CD14-positive monocyte (primary cell): ENCODE data around the gene PVR. TPM values are rescaled to one million over a fixed set of nuclear protein-coding genes. Genes with fewer than 3 reads are reported as not detected.
A peak's percentile ranks its signal among the peaks of the same experiment; 100 is the strongest.

Experiments
- DNase-seq, 3 donors: peaks; one replicate each; pipeline ENCODE4 v3.0.0-alpha.2; 2011 to 2022
- H2AFZ ChIP-seq: 2 replicates; pipeline ENCODE4 v1.6.0; 2012; ENCODE audit warnings: mild to moderate bottlenecking, low read depth, low read length, inconsistent platforms; ENCODE audit not compliant: insufficient read depth, poor library complexity, severe bottlenecking
- H3K27ac ChIP-seq, 2 donors: 1 replicate in 1 of 2; 2 replicates in 1 of 2; pipeline ENCODE4 v1.5.1; 2012 to 2013; ENCODE audit warnings: low read length in 2 of 2, control low read depth in 1 of 2, inconsistent platforms in 1 of 2, low read depth in 1 of 2, mild to moderate bottlenecking in 1 of 2
- H3K27me3 ChIP-seq, 2 donors: one replicate each; pipeline versions ENCODE4 v1.6.0 to v1.6.1; 2011 to 2013; ENCODE audit warnings: low read length in 2 of 2; ENCODE audit not compliant: control insufficient read depth in 2 of 2, insufficient read depth in 2 of 2
- H3K36me3 ChIP-seq, 2 donors: replicated peaks in 1 of 2; 1 replicate in 1 of 2; 2 replicates in 1 of 2; pipeline versions ENCODE4 v1.5.1 to v1.6.1; 2012 to 2013; ENCODE audit warnings: low read length in 2 of 2, control low read depth in 1 of 2, inconsistent platforms in 1 of 2, mild to moderate bottlenecking in 1 of 2; ENCODE audit not compliant: insufficient read depth in 2 of 2, control insufficient read depth in 1 of 2
- H3K4me1 ChIP-seq, 2 donors: 1 replicate in 1 of 2; 2 replicates in 1 of 2; pipeline versions ENCODE4 v1.5.1 to v1.6.1; 2012 to 2013; ENCODE audit warnings: low read length in 2 of 2, control low read depth in 1 of 2, inconsistent platforms in 1 of 2, mild to moderate bottlenecking in 1 of 2, moderate library complexity in 1 of 2; ENCODE audit not compliant: insufficient read depth in 2 of 2, control insufficient read depth in 1 of 2
- H3K4me2 ChIP-seq: replicated peaks from 2 replicates; pipeline ENCODE3; 2012; ENCODE audit warnings: low read length, moderate library complexity, mild to moderate bottlenecking; ENCODE audit not compliant: poor library complexity, severe bottlenecking; ENCODE audit errors: extremely low read depth
- H3K4me3 ChIP-seq, 3 experiments: fragments of 200-600 bp in 1 of 3; sonication (generic) in 1 of 3; replicated peaks in 1 of 3; 1 replicate in 2 of 3; 2 replicates in 1 of 3; pipeline ENCODE4 v1.5.1; 2011 to 2013; ENCODE audit warnings: low read length in 3 of 3, mild to moderate bottlenecking in 3 of 3, control low read depth in 2 of 3, low read depth in 2 of 3, inconsistent platforms in 1 of 3, moderate library complexity in 1 of 3
- H3K79me2 ChIP-seq: 2 replicates; pipeline ENCODE4 v1.6.0; 2012; ENCODE audit warnings: mild to moderate bottlenecking, control low read depth, inconsistent platforms, low read length, moderate library complexity; ENCODE audit not compliant: insufficient read depth
- H3K9ac ChIP-seq: 2 replicates; pipeline ENCODE4 v1.6.0; 2017; ENCODE audit warnings: low read length, mild to moderate bottlenecking; ENCODE audit not compliant: insufficient read depth, poor library complexity, severe bottlenecking
- H3K9me3 ChIP-seq, 2 donors: replicated peaks in 1 of 2; 1 replicate in 1 of 2; 2 replicates in 1 of 2; pipeline versions ENCODE4 v1.5.1 to v1.6.1; 2012 to 2013; ENCODE audit warnings: low read length in 2 of 2, control low read depth in 1 of 2; ENCODE audit not compliant: control insufficient read depth in 1 of 2, insufficient read depth in 1 of 2
- H4K20me1 ChIP-seq: 2 replicates; pipeline ENCODE4 v1.6.0; 2012; ENCODE audit warnings: mild to moderate bottlenecking, low read length, control low read depth, moderate library complexity; ENCODE audit not compliant: insufficient read depth
- H3K27ac Mint-ChIP-seq, 7 donors: one replicate each; pipeline ENCODE4 v1.8.0; 2020; ENCODE audit warnings: mild to moderate bottlenecking in 7 of 7, mixed read lengths in 7 of 7, moderate library complexity in 6 of 7, inconsistent platforms in 2 of 7
- H3K27me3 Mint-ChIP-seq, 3 donors: one replicate each; pipeline ENCODE4 v1.8.0; 2021 to 2022; ENCODE audit warnings: low read depth in 3 of 3, mild to moderate bottlenecking in 3 of 3, mixed read lengths in 3 of 3, moderate library complexity in 3 of 3, inconsistent platforms in 1 of 3
- H3K36me3 Mint-ChIP-seq, 2 donors: one replicate each; pipeline ENCODE4 v1.8.0; 2020; ENCODE audit warnings: mixed read lengths in 2 of 2, inconsistent platforms in 1 of 2, mild to moderate bottlenecking in 1 of 2
- H3K4me1 Mint-ChIP-seq: one replicate; pipeline ENCODE4 v1.8.0; 2020; ENCODE audit warnings: mild to moderate bottlenecking, mixed read lengths
- H3K4me3 Mint-ChIP-seq, 2 donors: one replicate each; pipeline ENCODE4 v1.8.0; 2020; ENCODE audit warnings: mild to moderate bottlenecking in 2 of 2, mixed read lengths in 2 of 2, moderate library complexity in 1 of 2
- H3K9me3 Mint-ChIP-seq, 7 donors: one replicate each; pipeline ENCODE4 v1.8.0; 2020 to 2022; ENCODE audit warnings: mixed read lengths in 7 of 7, mild to moderate bottlenecking in 6 of 7, moderate library complexity in 6 of 7, inconsistent platforms in 2 of 7
- CTCF ChIP-seq: fragments of 200-600 bp; IDR thresholded peaks from one replicate; pipeline ENCODE4 v1.8.0; 2022; ENCODE audit warnings: antibody characterized with exemption, mild to moderate bottlenecking
- WGBS: methylation state at CpG from one replicate; pipeline ENCODE4 v1.1.5; 2013; ENCODE audit warnings: missing lambda C conversion rate; ENCODE audit not compliant: insufficient coverage; 5-methylcytosine and 5-hydroxymethylcytosine counted together
- intact Hi-C, 2 donors: fragments of 100-400 bp; cut with micrococcal nuclease; formaldehyde crosslinking; loops; one replicate each; pipeline versions ENCODE4 v1.15.0 to v1.15.1; 2023
- polyA plus RNA-seq, 3 donors: library from polyadenylated mRNA; depleted of rRNA in 1 of 3; unstranded in 2 of 3; stranded (reverse) in 1 of 3; fragments of 300-500 nt in 2 of 3; fragments of >200 nt in 1 of 3; fragmentation: Illumina TruSeq in 2 of 3; gene quantifications; 1 replicate in 2 of 3; 2 replicates in 1 of 3; pipeline ENCODE4 v1.2.3, GENCODE V29; 2012 to 2021

Gene PVR
- polyA plus RNA-seq, 3 donors, result 10.1 to 20.2 (median 12.9) TPM

- peak overlapping the region in 1 of 7 donors; percentile 15 for H3K27ac Mint-ChIP-seq
- intact Hi-C loops, result no loop called here
- no peaks in the 10 kb centered on the region for H3K9me3 ChIP-seq
- TF ChIP-seq CTCF, result no peak
- H3K4me3 Mint-ChIP-seq, result no peak overlapping the region
- H3K9me3 Mint-ChIP-seq, result peaks cover 0 to 3% (median 0%) of the 10 kb centered on the region in 7 donors
- H3K36me3 Mint-ChIP-seq, result no peaks in the 10 kb centered on the region
- H3K79me2 ChIP-seq, result no peaks in the 10 kb centered on the region
- H3K4me2 ChIP-seq, result no peak overlapping the region
- no peak overlapping the region for H3K9ac ChIP-seq
- H4K20me1 ChIP-seq, result no peaks in the 10 kb centered on the region
- 72% methylated on average over 2 of the region's 8 CpGs for WGBS
- DNase-seq, result no peak
- no peaks in the 10 kb centered on the region for H3K36me3 ChIP-seq
- H3K4me1 ChIP-seq, result peaks cover 47 to 63% of the 10 kb centered on the region in 2 donors
- no peak overlapping the region for H2AFZ ChIP-seq
- H3K27ac ChIP-seq, result no peak overlapping the region
- no peak overlapping the region for H3K4me3 ChIP-seq
- H3K27me3 ChIP-seq, result no peaks in the 10 kb centered on the region
- peaks cover 45% of the 10 kb centered on the region for H3K4me1 Mint-ChIP-seq
- peaks cover 0 to 2% (median 0%) of the 10 kb centered on the region in 3 donors for H3K27me3 Mint-ChIP-seq
These were observed 26.4 kb upstream of the PVR start for GRCh38 chr19:44617110-44617880.

DNA sequence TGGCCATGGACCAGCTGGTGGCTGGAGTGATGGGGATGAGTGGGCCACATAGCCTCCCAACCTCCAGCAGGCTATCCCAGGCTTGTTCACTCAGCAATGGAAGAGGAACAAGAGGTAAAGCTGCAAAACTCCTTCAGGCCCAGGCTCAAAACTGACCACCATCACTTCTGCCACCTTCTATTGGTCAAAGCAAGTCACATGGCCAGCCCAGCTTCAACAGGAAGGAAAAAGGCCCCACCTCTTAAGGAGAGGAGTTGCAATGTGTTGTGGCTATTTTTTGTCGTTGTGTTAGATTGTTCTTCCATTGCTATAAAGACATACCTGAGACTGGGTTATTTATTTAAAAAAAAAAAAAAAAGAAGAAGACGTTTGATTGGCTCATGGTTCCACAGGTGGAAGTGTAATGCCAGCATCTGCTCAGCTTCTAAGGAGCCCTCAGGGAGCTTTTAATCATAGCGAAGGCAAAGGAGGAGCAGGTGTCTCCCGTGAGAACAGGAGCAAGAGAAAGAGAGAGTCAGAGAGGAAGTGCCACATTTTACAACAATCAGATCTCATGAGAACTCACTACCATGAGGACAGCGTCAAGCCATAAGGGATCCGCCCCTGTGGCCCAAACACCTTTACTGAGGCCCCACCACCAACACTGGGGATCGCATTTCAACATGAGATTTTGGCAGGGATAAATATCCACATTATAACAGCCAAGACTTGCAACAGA lies 24.9 kb upstream of the PVR start:
- Histone ChIP-seq H3K4me2 (no peak overlapping the region), H3K27me3 (no peaks in the 10 kb centered on the region), H3K9me3 (no peaks in the 10 kb centered on the region), H4K20me1 (no peaks in the 10 kb centered on the region), H3K27ac (no peak overlapping the region), H3K36me3 (no peaks in the 10 kb centered on the region), H3K79me2 (no peaks in the 10 kb centered on the region), H3K4me3 (no peak overlapping the region), H3K4me1 (peaks cover 62 to 78% of the 10 kb centered on the region in 2 donors), H2AFZ (no peak overlapping the region), H3K9ac (no peak overlapping the region)
- peaks cover 0 to 3% (median 0%) of the 10 kb centered on the region in 7 donors for H3K9me3 Mint-ChIP-seq
- no peak overlapping the region for H3K4me3 Mint-ChIP-seq
- no CpG with 5 or more reads among the region's 7 CpGs for whole genome bisulfite sequencing
- H3K36me3 Mint-ChIP-seq, result no peaks in the 10 kb centered on the region
- no peak for TF ChIP-seq CTCF
- peak overlapping the region in 3 of 7 donors; percentile 21 to 85 (median 76) for H3K27ac Mint-ChIP-seq
- peaks cover 60% of the 10 kb centered on the region for H3K4me1 Mint-ChIP-seq
- H3K27me3 Mint-ChIP-seq, result peaks cover 0 to 3% (median 2%) of the 10 kb centered on the region in 3 donors
- intact Hi-C loops, result no loop called here
- DNase-seq, result no peak
